ENCODE measurements around the gene CARS1.

CARS1 gene

DNA sequence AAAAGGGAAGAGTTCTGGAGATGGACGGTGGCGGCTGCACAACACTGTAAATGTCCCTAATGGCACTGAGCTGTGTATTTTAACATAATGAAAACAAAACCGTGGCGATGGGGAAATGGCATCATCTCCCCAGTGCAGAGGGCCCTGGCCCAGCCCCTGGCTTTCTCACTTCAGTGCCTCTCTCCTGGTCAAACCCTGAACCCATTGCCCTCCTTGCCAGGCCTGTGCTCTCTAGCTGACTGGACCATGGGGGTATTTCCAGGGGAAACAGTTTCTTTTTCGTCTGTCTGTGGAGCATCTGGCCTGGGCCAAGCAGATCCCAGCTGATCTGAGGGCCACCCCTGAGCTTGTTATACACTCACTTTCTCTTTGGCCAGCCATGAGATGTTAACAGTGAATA lies 47.7 kb downstream of the CARS1 start:
- Mint-ChIP-seq H3K9me3 (no peaks in the 10 kb centered on the region), H3K36me3 (ENCODE audit: low read depth) (peaks cover 24% of the 10 kb centered on the region), H3K4me3 (no peak overlapping the region), H3K27ac (no peak overlapping the region), H3K4me1 (no peaks in the 10 kb centered on the region), H3K27me3 (ENCODE audit: low read depth) (no peaks in the 10 kb centered on the region)
- no peak for TF ChIP-seq CTCF (IDR thresholded peaks at IDR 0.05; ENCODE audit: unreplicated experiment in 3 of 3)

DNA sequence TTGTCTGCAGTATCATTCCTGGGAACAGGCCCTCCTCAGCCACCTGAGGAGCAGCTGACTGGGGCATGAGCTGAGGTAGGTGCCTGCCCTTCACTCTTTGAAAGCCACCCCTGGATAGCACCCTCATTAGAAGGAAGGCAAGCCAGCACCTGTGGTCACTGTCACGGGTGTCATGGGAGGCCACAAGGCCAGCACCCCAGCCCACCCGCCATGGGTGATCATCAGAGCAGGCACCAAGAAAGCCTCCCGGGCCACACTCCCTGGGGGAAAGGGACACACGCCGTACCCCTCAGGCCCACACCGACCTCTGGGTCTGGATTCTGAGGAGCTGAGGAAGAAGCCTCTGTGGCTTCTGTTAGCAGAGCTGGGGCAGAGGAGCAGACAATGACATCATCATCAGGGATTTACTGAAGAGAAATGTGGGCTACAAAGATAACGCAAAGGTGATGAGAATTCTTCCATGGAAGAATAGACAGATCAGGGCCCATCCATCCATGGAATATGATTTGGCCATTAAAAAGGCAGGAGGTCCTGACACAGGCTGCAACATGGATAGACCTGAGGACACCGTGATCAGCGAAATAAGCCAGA lies 48.4 kb downstream of the CARS1 start:
- no peaks in the 10 kb centered on the region for H3K27me3 Mint-ChIP-seq (ENCODE audit: low read depth)
- H3K4me1 Mint-ChIP-seq: no peaks in the 10 kb centered on the region
- no peak overlapping the region for H3K4me3 Mint-ChIP-seq
- no peaks in the 10 kb centered on the region for H3K9me3 Mint-ChIP-seq
- no peak overlapping the region for H3K27ac Mint-ChIP-seq
- no peak for TF ChIP-seq CTCF (IDR thresholded peaks at IDR 0.05; ENCODE audit: unreplicated experiment in 3 of 3)
- peaks cover 29% of the 10 kb centered on the region for H3K36me3 Mint-ChIP-seq (ENCODE audit: low read depth)

- no peak for TF ChIP-seq CTCF (IDR thresholded peaks at IDR 0.05; ENCODE audit: unreplicated experiment in 3 of 3)
- Mint-ChIP-seq H3K27me3 (ENCODE audit: low read depth) (no peaks in the 10 kb centered on the region), H3K4me1 (no peaks in the 10 kb centered on the region), H3K9me3 (no peaks in the 10 kb centered on the region), H3K36me3 (ENCODE audit: low read depth) (peaks cover 37% of the 10 kb centered on the region), H3K27ac (no peak overlapping the region), H3K4me3 (no peak overlapping the region)
These were observed 49.7 kb downstream of the CARS1 start for GRCh38 chr11:3007404-3008010.

DNA sequence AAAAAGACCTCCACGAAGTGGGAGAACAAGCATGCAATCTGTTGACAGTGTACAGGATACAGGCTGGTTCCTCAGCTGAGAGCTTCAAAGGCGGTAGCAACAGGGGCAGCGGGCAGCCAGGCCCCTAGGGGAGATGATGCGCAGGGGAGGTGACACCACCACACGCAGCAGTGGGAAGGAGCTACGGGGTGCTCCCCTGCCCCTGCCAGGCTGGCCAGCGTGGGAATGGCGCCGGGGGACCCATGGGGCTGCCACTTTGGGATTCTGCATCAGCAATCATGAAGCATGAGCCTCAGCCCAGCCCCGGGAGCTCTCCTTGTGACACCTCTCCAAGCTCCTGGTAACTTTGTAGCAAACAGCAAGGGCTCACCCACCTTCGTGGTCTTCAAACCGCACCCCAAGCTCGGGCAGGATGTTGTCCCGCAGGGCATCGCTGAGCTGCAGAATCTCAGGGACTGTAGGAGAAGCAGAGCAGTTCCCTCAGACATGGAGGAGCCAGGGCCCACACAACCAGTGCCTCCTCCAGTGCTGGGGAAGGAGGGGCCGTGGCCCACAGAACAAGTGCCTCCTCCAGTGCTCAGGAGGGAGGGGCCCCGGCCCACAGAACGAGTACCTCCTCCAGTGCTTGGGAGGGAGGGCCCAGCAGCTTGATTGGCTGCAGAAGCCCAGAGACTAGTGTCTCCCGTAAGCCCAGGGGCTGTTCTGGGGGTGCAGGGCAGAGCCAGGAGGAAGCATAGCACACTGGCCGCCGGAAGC lies 50.5 kb downstream of the CARS1 start:
- TF ChIP-seq CTCF (IDR thresholded peaks at IDR 0.05; ENCODE audit: unreplicated experiment in 3 of 3): no peak
- H3K27me3 Mint-ChIP-seq (ENCODE audit: low read depth): no peaks in the 10 kb centered on the region

DNA sequence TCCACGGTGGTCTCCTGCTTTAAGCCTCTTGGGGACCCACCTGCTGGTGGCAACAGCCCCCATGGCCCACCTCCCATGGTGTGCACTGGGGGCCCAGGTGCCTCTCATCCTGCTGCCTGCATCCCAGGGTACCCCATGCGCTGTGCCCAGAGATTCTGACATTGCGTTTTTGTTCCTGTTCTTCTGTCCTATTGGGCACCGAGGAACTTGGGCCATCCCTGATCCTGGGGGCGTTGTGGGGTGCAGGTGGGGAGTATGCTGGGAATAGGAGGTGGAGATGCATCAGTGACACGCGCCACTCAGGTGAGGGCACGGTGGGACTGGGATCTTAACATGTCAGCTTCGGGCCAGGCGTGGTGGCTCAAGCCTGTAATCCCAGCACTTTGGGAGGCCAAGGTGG lies 52.7 kb downstream of the CARS1 start:
- TF ChIP-seq CTCF (IDR thresholded peaks at IDR 0.05; ENCODE audit: unreplicated experiment in 3 of 3): no peak
- Mint-ChIP-seq H3K36me3 (ENCODE audit: low read depth) (peaks cover 34% of the 10 kb centered on the region), H3K4me3 (no peak overlapping the region)

More for the DNA sequence above, 50.5 kb downstream of the CARS1 start:
- peaks cover 36% of the 10 kb centered on the region for H3K36me3 Mint-ChIP-seq (ENCODE audit: low read depth)
- H3K9me3 Mint-ChIP-seq: no peaks in the 10 kb centered on the region
- no peak overlapping the region for H3K27ac Mint-ChIP-seq
- H3K4me1 Mint-ChIP-seq: peaks cover 3% of the 10 kb centered on the region
- no peak overlapping the region for H3K4me3 Mint-ChIP-seq

More for the DNA sequence above, 52.7 kb downstream of the CARS1 start:
- no peak overlapping the region for H3K27ac Mint-ChIP-seq
- H3K9me3 Mint-ChIP-seq: no peaks in the 10 kb centered on the region
- H3K27me3 Mint-ChIP-seq (ENCODE audit: low read depth): no peaks in the 10 kb centered on the region
- peaks cover 20% of the 10 kb centered on the region for H3K4me1 Mint-ChIP-seq
